Muscle of arm (tissue), 12 donors: ENCODE data around the gene HMMR. TPM values are rescaled to one million over a fixed set of nuclear protein-coding genes. Genes with fewer than 3 reads are reported as not detected.

Source experiments
- DNase-seq: peaks from one replicate; pipeline ENCODE4 v3.0.0-alpha.2; 2013
- polyA plus RNA-seq, 12 donors: library from polyadenylated mRNA; unstranded; fragments of 120-200 nt; gene quantifications; one replicate each; pipeline ENCODE4 v1.2.1, GENCODE V29; 2013; ENCODE audit not compliant: insufficient read length in 12 of 12

Gene HMMR
- polyA plus RNA-seq, 12 donors = 6.9 to 20.1 (median 12.2) TPM; not detected in 1

DNA sequence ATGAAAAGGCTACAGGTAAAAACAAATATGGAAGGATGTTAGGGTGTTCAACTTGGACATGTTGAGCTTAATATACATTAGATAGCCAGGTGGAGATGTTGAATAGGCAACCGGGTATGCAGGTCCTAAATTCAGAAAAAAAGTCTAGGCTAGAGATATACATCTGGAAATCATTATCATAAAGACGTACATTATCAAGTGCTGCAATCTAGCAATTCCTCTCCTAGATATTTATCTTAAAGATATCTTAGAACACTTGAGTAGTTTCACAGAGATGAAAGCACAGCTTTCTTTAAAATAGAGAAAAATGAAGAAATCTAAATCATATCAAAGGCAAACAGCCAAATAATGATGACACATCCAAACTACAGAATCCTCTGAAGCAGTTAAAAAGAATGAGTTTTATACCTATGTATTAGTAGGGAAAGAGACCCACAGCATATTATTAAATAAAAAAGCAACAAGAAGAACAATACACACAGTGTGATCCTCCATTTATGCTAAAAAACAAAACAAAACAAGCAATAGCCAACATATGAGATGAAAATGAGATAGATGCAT, 4.3 kb upstream of the HMMR start:
- no peak for DNase-seq

DNA sequence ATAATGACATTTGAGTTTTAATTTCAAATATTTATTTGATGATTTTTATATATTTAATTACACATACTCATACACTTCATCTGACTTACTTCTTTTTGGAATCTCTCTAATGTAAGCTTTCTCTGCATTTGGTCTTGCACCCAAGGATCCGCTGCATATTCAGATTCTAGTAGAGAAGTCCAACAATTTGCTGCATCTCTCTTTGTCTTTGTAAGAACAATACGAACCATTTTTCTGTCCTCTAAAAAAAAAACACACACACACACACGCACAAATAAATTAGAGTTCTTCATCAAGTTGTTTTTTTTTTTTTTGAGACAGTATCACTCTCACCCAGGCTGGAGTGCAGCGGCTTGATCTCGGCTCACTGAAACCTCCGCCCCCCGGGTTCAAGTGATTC, 3.6 kb upstream of the HMMR start:
- no peak for DNase-seq

- no peak for DNase-seq
These were observed 1.6 kb upstream of the HMMR start for GRCh38 chr5:163458778-163459385.

DNA sequence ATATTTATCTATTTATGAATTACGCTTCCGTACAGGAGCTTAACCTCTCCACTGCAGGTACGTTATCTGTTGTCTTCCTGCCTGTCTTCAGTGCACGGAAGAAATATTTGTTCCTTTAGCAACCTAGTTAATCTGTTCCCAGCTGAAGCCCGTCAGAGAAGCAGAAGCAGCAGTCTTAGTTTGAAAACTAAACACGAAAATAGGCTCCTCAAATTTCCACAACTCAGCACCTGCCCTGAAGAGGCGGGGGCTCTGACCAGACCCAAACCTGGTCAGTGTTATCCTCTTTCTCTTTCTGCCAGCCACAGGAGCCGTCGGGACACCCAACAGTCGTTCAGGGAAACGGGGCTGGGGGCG, 992 bp upstream of the HMMR start:
- no peak for DNase-seq

DNA sequence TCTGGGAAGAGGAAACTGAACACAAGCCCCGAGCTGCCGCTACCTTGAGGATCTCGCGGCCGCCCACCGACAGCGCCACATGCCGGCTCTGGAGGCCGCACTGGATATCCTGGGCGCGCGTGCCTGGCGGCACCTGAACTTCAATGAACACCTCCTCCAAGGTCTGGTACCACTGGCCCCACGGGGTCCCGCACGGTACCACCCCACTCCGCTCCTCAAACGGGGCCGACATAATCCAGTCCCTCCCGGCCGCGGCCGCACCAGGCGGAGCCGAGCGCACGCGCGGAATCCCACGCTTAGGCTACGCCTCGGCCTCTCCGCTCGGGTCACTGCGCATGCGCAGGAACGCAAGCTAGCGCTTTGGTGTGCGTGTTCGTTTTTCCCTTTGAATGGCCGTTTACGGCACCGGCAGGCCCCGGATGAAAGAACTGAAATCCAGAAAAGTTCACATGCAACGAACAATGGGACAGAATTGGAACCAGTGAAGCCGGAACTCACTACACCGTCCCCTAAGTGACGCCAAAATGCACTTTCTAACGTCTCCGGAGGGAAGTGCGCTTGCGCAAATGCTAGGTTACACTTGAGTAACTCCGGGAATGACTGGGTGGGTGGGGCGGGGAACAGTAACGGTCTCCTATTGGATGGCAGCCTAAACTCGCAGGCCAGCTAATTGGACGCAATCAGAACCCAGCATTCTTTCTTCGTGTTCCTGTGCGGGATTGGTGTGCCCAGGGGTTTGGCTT, 442 bp upstream of the HMMR start, which contains the start of gene NUDCD2:
Gene NUDCD2, minus strand, starts transcription at position 284 of the 743 bp plus-strand sequence. Its CDS starts 52 bp downstream, at position 232.
- DNase-seq = peak; percentile 98

- no peak for DNase-seq
These were observed 2.6 kb downstream of the HMMR start for GRCh38 chr5:163463063-163463435.

DNA sequence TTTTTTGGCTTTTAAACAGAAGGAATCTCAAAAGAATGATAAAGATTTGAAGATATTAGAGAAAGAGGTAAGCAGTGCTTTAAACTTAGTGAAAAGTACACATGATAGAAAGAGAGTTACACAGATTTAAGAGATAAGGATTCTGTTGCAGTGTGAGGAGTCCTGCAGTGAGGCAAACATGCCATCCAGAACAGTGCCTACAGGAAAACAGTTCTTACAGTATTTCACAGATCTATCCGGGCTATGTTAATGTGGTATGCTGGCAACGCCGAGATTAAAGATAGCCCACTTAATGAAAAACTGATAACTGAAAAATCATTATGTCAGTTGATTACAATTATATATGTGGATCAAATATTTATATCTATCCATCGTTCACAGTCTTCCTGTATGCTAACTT, 7.2 kb downstream of the HMMR start:
- DNase-seq = no peak

DNA sequence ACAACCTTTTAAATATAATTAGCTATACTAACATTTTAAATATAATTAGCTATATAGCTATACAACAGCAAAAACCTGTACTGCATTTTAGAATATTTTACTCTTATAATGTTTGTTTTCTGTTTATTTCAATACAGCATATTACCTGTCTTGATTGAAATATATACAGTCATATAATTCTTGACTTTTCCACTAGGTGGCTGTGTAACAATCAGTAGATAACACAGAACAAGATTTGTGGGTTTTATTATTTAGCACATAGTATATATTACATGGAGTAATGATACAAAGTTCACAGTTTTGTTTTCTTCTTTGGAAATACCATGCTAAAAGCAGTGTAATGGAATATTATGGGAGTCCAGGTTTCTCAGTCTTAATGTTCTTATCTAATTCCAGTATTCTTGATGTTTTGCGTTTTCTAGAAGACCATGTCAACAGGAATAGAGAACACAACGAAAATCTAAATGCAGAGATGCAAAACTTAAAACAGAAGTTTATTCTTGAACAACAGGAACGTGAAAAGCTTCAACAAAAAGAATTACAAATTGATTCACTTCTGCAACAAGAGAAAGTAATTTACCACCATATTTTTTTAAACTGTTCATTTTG, 13.3 kb downstream of the HMMR start:
- no peak for DNase-seq

DNA sequence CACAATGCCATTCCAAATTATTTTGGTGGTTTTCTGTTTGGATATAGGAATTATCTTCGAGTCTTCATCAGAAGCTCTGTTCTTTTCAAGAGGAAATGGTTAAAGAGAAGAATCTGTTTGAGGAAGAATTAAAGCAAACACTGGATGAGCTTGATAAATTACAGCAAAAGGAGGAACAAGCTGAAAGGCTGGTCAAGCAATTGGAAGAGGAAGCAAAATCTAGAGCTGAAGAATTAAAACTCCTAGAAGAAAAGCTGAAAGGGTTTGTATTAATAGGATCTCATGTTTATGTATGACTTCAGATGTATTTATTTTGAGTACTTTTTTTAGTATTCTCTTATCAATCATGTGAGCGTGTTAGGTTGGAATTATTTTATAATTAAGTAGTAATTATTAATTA, 15.0 kb downstream of the HMMR start:
- no peak for DNase-seq

GRCh38 chr5:163478126-163478981, 17.9 kb downstream of the HMMR start:
- DNase-seq = no peak

- DNase-seq = no peak
These were observed 18.5 kb downstream of the HMMR start for GRCh38 chr5:163478982-163479271.

- DNase-seq = no peak
These were observed 28.8 kb downstream of the HMMR start for GRCh38 chr5:163489055-163489744.

- DNase-seq = no peak
These were observed 29.3 kb downstream of the HMMR start for GRCh38 chr5:163489745-163490075.

GRCh38 chr5:163496286-163496685, 35.9 kb downstream of the HMMR start:
- DNase-seq = no peak

- no peak for DNase-seq
These were observed 36.9 kb downstream of the HMMR start for GRCh38 chr5:163497315-163497714.

DNA sequence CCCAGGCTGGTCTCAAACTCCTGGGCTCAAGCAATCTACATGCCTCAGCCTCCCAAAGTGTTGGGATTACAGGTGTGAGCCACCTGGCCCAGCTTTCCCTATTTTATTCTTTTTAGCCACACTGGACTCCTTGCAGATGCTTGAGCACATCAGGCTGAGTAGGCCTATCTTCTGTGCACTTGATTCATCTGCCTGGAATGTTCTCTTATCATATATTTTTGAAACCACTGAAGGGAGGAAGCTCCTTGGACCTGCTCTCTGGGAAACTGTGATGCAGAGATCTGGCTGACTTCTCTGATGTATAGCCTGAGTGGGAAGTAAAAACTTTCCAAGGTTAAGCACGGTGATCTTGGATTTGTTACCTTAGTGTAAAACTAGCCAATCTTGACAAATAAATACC, 38.5 kb downstream of the HMMR start:
- no peak for DNase-seq

DNA sequence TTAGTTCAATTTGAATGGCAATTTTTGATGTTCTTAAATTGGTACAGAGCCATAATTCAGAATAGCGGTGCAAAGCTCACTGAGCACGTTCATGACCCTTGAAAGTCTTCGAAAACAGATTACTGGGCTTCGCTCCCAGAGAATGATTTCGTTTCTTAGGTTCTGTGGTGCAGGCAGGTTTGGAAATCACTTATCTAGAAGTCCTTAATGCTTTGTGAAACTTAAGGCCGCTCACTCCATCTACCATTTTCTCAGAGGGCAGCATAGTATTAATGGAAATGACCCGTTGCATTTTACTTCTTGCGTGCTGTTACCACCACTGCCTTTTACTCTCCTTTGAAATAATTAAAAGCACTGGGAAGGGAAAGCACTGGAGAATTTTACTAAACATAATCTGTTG, 42.1 kb downstream of the HMMR start:
- no peak for DNase-seq

DNA sequence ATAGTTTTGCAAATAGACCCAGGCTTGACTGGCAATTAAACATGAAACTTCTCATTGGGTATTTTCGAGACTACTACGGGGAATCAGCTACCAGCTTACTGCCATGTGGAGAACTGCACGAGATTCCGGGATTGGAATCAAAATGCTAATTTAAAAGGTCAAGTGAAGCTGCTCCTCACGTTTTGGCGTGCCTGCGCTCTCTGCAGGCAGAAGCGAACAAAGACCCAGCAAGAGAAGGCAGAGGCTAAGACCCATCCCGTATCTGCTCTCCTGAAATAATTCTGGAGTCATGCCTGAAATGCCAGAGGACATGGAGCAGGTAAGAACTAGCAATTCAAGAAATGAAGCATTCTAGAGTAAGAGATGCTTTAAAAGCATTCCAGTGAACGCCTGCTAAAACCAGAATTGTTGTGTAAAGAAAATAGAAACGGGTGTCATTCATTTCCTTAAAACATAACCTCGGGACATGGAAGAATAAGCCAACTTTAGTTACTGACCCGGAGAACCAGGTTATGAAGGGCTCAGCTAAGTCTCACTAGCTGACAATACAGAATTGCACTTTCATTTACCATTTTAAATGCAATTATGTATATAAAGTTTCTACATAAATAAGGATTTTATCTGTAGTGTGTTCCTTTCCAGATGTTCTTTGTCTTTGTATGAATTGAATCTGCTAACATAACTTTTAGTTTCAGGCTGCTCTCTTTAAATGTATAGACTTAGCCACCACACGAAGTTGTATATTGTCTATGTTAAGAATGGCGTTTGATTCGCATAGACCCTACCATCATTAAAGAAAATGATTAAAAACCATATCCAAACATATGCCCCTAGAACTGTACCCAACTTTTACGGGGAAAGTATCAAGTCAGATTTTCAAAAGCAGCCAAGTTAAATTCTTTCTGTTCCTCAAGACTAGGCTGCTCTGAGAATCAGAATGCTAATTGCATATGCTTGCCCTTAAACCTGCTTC, 43.0 kb downstream of the HMMR start:
- peak; percentile 85 for DNase-seq

GRCh38 chr5:163504079-163504931, 43.9 kb downstream of the HMMR start:
- DNase-seq = peak; percentile 71

GRCh38 chr5:163505049-163505367, 44.6 kb downstream of the HMMR start:
- DNase-seq = no peak
